Activated naive CD4-positive, alpha-beta T cell treated with anti-CD3 and anti-CD28 coated beads, Interleukin-2, amount 50 U/mL, for 24 hours (primary cell): Measurements from ENCODE around the gene ALKBH3.

ENCODE experiments used
- H3K27ac Mint-ChIP-seq: one replicate; pipeline ENCODE4 v1.8.0; 2021; ENCODE audit warnings: mild to moderate bottlenecking, mixed read lengths
- H3K27me3 Mint-ChIP-seq: one replicate; pipeline ENCODE4 v1.8.0; 2021; ENCODE audit warnings: mixed read lengths
- H3K36me3 Mint-ChIP-seq: one replicate; pipeline ENCODE4 v1.8.0; 2021; ENCODE audit warnings: mixed read lengths
- H3K4me1 Mint-ChIP-seq: one replicate; pipeline ENCODE4 v1.8.0; 2021; ENCODE audit warnings: mixed read lengths
- H3K4me3 Mint-ChIP-seq: one replicate; pipeline ENCODE4 v1.8.0; 2021; ENCODE audit warnings: mild to moderate bottlenecking, mixed read lengths
- H3K9me3 Mint-ChIP-seq: one replicate; pipeline ENCODE4 v1.8.0; 2021; ENCODE audit warnings: mixed read lengths

Gene ALKBH3

DNA sequence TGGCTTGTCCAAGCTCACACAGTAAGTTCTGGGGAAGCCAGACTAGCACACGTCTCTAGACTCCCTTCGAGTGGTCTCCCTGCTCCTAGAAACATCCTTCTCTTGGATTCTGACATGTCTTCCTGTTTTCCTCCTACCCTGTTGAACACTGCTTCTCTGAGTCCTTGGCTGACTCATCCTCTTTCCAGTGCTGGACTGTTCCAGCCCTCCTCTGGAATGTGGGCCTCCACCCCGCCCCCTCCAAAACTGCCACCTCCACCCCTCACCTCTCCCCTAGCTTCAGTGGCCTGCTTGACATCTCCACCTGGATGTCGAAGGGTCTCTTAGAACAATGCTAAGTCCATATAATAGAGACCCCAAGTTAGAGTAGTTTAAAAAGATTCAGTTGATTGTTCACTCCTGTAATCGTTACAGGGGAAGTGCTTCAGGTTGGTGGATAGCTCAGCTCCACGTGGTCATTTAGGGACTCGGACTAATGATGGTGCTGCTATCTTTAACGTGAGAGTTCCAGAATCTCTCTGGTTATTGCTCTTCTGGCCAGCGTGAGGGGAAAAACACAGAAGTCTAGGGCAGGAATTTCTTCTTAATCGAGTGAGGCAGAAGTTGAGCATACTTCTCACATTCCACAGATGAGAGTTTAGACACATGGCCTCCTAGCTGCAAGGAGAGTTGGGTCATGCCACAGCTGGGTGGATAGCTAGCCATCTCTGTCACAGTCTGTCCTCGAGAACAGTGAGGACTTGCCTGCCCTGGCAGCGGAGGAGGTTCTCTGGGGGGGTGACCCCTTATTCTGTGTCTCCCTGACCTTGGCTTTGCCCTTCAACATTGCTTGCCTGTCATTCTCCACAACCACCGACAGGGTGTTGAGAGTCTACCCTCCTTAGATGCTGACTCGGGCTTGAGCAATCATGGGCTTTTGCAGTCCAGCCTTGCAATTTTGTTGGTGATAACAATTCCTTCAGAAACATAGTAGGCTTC is 57.1 kb downstream of the ALKBH3 start:
- H3K9me3 Mint-ChIP-seq: no peaks in the 10 kb centered on the region
- peaks cover 24% of the 10 kb centered on the region for H3K27me3 Mint-ChIP-seq
- no peak overlapping the region for H3K4me3 Mint-ChIP-seq
- H3K4me1 Mint-ChIP-seq: peaks cover 5% of the 10 kb centered on the region
- H3K27ac Mint-ChIP-seq: no peak overlapping the region
- no peaks in the 10 kb centered on the region for H3K36me3 Mint-ChIP-seq

DNA sequence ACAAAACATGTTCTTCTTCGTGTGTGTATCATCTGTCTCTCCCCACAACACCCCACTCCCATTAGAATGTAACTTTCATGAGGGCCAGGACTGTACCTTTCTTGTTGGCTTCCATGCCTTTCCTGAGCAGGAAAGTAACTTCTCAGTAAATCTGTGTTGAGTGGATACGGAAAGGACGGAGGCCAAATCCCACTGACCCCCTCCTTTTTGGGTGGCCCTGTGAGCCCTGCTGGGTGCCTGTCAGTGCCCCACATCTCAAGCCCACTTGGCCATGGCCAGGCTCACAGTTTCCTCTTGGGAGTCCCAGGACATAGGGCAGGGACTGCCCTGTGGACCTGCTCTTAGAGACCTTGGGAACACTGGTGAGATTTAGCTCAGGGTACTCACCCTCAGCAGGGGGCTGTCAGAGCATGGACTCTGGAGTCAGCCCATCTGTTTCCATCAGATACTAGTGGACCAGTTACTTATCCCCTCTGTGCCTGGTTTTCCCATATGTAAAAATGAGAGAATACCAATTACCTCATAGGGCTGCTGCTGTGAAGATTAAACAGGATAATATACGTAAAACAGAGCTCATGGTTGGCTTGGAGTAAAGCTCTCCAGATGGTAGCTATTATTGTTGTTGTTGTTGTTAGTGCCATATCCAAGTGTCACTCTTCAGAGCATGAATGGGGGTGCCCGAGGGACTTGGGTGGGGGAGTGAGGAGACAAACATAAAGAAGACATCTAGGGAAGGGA is 60.8 kb downstream of the ALKBH3 start:
- peaks cover 14% of the 10 kb centered on the region for H3K4me1 Mint-ChIP-seq
- H3K36me3 Mint-ChIP-seq: no peaks in the 10 kb centered on the region
- peak overlapping the region; percentile 85 for H3K4me3 Mint-ChIP-seq
- no peaks in the 10 kb centered on the region for H3K9me3 Mint-ChIP-seq
- H3K27ac Mint-ChIP-seq: peak overlapping the region; percentile 71
- H3K27me3 Mint-ChIP-seq: peaks cover 34% of the 10 kb centered on the region

DNA sequence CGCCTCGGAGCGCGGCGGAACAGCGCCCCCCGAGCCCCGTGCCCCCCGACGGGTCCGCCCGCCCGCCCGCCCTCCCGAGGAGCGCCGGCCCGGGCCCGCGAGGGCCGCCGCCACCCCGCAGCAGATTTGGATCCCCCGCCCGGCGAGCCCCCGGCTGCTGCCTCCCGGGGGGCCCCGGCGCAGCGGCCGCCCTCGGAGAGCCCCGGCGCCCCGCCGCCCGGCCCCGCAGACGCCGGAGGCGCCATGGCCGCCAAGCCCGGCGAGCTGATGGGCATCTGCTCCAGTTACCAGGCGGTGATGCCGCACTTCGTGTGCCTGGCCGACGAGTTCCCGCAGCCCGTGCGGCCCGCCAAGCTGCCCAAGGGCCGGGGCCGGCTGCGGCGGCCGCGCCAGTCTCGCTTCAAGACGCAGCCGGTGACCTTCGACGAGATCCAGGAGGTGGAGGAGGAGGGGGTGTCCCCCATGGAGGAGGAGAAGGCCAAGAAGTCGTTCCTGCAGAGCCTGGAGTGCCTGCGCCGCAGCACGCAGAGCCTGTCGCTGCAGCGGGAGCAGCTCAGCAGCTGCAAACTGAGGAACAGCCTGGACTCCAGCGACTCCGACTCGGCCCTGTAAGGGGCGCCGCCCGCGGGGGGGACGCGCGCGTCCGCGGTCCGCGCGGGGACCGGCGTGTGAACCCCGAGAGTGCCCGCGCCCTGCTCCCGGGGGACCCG is 62.2 kb downstream of the ALKBH3 start:
- peak overlapping the region; percentile 65 for H3K4me3 Mint-ChIP-seq
- no peaks in the 10 kb centered on the region for H3K9me3 Mint-ChIP-seq
- H3K4me1 Mint-ChIP-seq: peaks cover 14% of the 10 kb centered on the region

GRCh38 chr11:43943372-43943930 is 62.8 kb downstream of the ALKBH3 start:
- Mint-ChIP-seq H3K4me3 (peak overlapping the region; percentile 83), H3K9me3 (no peaks in the 10 kb centered on the region), H3K36me3 (no peaks in the 10 kb centered on the region), H3K27me3 (peaks cover 36% of the 10 kb centered on the region), H3K27ac (no peak overlapping the region), H3K4me1 (peaks cover 14% of the 10 kb centered on the region)

More for the DNA sequence above, 62.2 kb downstream of the ALKBH3 start:
- H3K27ac Mint-ChIP-seq: no peak overlapping the region
- no peaks in the 10 kb centered on the region for H3K36me3 Mint-ChIP-seq
- H3K27me3 Mint-ChIP-seq: peaks cover 38% of the 10 kb centered on the region

DNA sequence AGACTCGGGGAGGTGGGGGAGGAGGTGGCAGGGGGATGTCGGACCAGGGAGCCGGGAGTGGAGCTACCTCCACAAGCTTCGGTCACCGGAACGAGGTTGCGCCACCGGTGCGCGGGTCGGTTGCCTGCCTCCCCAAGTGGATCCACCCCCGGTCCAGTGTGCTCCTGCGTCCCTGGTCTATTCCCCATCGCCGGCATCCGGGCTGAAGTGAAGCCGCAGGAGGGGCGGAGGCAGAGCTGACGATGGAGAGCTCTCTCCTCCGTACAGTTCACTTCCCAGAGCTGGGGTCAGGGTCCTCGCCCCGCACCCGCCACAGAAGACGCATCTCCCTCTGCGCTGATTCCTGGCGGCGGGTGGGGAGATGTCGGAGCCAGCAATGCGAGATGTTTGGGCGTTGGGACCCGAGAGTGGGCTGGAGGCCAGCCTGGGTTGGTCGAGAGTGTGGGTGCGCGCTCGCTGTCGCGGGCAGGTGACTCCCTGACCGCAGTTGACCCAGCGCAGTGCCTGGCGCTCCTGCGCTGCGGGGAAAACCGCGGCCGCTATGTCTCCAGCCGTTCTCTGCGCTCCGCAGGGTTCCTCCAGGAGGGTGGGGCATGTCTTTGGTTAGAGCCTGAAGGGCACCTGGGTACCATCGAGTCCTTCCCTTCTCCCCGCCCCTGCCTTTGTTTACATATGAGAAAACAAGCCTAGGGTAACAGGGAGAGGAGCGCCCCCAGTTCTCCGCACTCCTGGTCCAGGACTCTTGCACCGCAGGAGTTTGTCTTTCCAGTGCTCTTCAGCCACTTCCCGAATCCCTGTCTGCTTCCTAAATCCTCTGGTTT is 63.5 kb downstream of the ALKBH3 start:
- H3K4me3 Mint-ChIP-seq: peak overlapping the region; percentile 83
- H3K9me3 Mint-ChIP-seq: no peaks in the 10 kb centered on the region
- H3K27me3 Mint-ChIP-seq: peaks cover 38% of the 10 kb centered on the region
- H3K4me1 Mint-ChIP-seq: peaks cover 14% of the 10 kb centered on the region
- no peak overlapping the region for H3K27ac Mint-ChIP-seq
- H3K36me3 Mint-ChIP-seq: no peaks in the 10 kb centered on the region

DNA sequence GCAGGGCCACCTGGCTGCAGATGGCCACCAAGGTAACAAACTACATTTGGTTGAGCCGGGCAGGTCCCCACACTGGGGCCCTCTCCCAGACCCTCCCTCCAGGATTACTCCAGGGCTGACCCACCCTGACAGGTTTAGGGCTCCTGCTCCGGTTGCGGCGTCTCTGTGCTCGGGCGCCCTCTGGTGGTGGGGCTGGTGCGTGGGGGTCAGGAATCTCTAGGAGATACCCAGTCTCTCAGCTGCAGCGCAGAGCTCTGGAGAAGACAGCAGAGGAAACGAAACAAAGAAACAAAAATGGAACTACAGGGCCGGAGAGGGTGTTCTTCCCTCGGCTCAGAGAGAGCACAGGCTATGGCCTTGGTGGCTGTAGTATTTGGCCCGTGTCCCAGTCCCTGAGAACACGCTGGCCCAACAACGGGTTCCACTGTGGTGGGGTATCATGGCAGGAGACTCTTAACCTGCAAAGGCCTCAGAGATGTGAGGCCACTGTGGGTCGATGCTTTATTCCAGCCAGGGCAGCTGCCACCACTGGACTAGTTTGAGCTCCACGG is 64.2 kb downstream of the ALKBH3 start:
- peaks cover 14% of the 10 kb centered on the region for H3K4me1 Mint-ChIP-seq
- no peaks in the 10 kb centered on the region for H3K36me3 Mint-ChIP-seq
- no peak overlapping the region for H3K27ac Mint-ChIP-seq
- H3K27me3 Mint-ChIP-seq: peaks cover 38% of the 10 kb centered on the region
- no peaks in the 10 kb centered on the region for H3K9me3 Mint-ChIP-seq
- peak overlapping the region; percentile 47 for H3K4me3 Mint-ChIP-seq

DNA sequence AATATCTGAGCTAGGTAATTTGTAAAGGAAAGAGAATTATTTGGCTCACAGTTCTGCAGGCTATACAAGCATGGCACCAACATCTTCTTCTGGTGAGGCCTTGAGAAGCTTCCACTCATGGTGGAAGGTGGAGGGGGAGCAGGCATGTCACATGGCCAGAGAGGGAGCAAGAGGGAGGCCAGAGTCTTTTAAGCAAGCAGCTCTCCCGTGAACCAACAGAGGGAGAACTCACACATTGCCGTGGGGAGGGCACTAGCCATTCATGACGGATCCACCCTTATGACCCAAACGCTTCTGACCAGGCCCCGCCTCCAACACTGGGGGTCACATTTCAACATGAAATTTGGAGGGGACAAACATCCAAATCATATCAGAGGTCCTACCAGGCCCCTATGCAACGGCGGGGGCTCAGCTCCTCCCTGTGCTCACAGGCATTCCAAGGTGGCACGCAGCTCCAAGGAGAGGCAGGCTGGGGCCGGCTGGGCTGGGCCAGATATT is 66.4 kb downstream of the ALKBH3 start:
- Mint-ChIP-seq H3K36me3 (no peaks in the 10 kb centered on the region), H3K4me1 (peaks cover 9% of the 10 kb centered on the region), H3K27ac (no peak overlapping the region), H3K9me3 (no peaks in the 10 kb centered on the region), H3K27me3 (peaks cover 32% of the 10 kb centered on the region), H3K4me3 (no peak overlapping the region)

GRCh38 chr11:43947815-43948214 is 67.2 kb downstream of the ALKBH3 start:
- Mint-ChIP-seq H3K4me1 (peaks cover 9% of the 10 kb centered on the region), H3K27ac (no peak overlapping the region), H3K9me3 (no peaks in the 10 kb centered on the region), H3K36me3 (no peaks in the 10 kb centered on the region), H3K4me3 (no peak overlapping the region), H3K27me3 (peaks cover 33% of the 10 kb centered on the region)

GRCh38 chr11:43948341-43949225 is 68.0 kb downstream of the ALKBH3 start:
- H3K9me3 Mint-ChIP-seq: no peaks in the 10 kb centered on the region
- no peaks in the 10 kb centered on the region for H3K36me3 Mint-ChIP-seq
- peaks cover 5% of the 10 kb centered on the region for H3K4me1 Mint-ChIP-seq
- H3K27me3 Mint-ChIP-seq: peaks cover 30% of the 10 kb centered on the region
- no peak overlapping the region for H3K4me3 Mint-ChIP-seq
- no peak overlapping the region for H3K27ac Mint-ChIP-seq

- Mint-ChIP-seq H3K27ac (no peak overlapping the region), H3K36me3 (no peaks in the 10 kb centered on the region), H3K4me1 (no peaks in the 10 kb centered on the region), H3K27me3 (peaks cover 24% of the 10 kb centered on the region), H3K4me3 (no peak overlapping the region), H3K9me3 (no peaks in the 10 kb centered on the region)
Measured at GRCh38 chr11:43950311-43950855, 69.8 kb downstream of the ALKBH3 start.

GRCh38 chr11:43951231-43951630 is 70.6 kb downstream of the ALKBH3 start:
- Mint-ChIP-seq H3K36me3 (no peaks in the 10 kb centered on the region), H3K27ac (no peak overlapping the region), H3K27me3 (peaks cover 24% of the 10 kb centered on the region), H3K4me1 (no peaks in the 10 kb centered on the region), H3K4me3 (no peak overlapping the region), H3K9me3 (no peaks in the 10 kb centered on the region)

DNA sequence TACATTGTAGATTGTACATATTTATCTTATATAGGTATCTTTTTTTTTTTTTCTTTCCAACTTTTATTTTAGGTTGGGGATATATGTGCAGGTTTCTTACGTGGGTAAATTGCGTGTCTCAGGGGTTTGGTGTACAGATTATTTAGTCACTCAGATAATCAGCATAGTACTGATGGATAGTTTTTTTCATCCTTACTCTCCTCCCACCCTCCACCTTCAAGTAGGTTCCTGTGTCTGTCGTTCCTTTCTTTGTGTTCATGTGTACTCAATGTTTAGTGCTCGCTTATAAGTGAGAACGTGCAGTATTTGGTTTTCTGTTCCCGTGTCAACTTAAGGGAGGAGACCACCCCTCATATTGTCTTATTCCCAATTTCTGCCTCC is 71.4 kb downstream of the ALKBH3 start:
- Mint-ChIP-seq H3K27ac (no peak overlapping the region), H3K4me3 (no peak overlapping the region), H3K27me3 (peaks cover 19% of the 10 kb centered on the region), H3K4me1 (no peaks in the 10 kb centered on the region), H3K9me3 (no peaks in the 10 kb centered on the region), H3K36me3 (no peaks in the 10 kb centered on the region)
